Nephron (organoid): ENCODE data around the gene WFDC12.
"Not testable (repeated sequence)": the region's sequence is repeated elsewhere in the genome, so short reads cannot be mapped to it uniquely, and the experiment has no call there.

ENCODE experiments used
- H3K27ac Mint-ChIP-seq, 3 experiments: 2 replicates each; pipeline ENCODE4 v1.8.0; 2020; ENCODE audit warnings: mixed read lengths in 3 of 3, mild to moderate bottlenecking in 2 of 3, moderate library complexity in 1 of 3
- H3K27me3 Mint-ChIP-seq: 2 replicates; pipeline ENCODE4 v1.8.0; 2021; ENCODE audit warnings: low read depth, mild to moderate bottlenecking, moderate library complexity, mixed read lengths
- H3K36me3 Mint-ChIP-seq: 2 replicates; pipeline ENCODE4 v1.8.0; 2020; ENCODE audit warnings: low read depth, mixed read lengths
- H3K4me1 Mint-ChIP-seq: 2 replicates; pipeline ENCODE4 v1.8.0; 2020; ENCODE audit warnings: mixed read lengths
- H3K4me3 Mint-ChIP-seq, 3 experiments: 2 replicates each; pipeline ENCODE4 v1.8.0; 2020; ENCODE audit warnings: mild to moderate bottlenecking in 3 of 3, mixed read lengths in 3 of 3, moderate library complexity in 2 of 3
- H3K9me3 Mint-ChIP-seq: 2 replicates; pipeline ENCODE4 v1.8.0; 2020; ENCODE audit warnings: mixed read lengths
- TF ChIP-seq, protein P1 (sequence below), 3 experiments: fragments of 200-600 bp; sonication (generic); IDR thresholded peaks; one replicate each; pipeline ENCODE4 v1.5.0; 2021; ENCODE audit warnings: antibody characterized with exemption in 3 of 3; ENCODE audit not compliant: unreplicated experiment in 3 of 3

The WFDC12 gene

GRCh38 chr20:45154183-45154582 is 29.9 kb upstream of the WFDC12 start:
- peaks cover 22% of the 10 kb centered on the region for H3K27me3 Mint-ChIP-seq
- no peaks in the 10 kb centered on the region for H3K4me1 Mint-ChIP-seq
- no peak overlapping the region for H3K27ac Mint-ChIP-seq
- H3K36me3 Mint-ChIP-seq, result no peaks in the 10 kb centered on the region
- no peak overlapping the region for H3K4me3 Mint-ChIP-seq
- H3K9me3 Mint-ChIP-seq, result peaks cover 20% of the 10 kb centered on the region
- TF ChIP-seq, protein P1, sequence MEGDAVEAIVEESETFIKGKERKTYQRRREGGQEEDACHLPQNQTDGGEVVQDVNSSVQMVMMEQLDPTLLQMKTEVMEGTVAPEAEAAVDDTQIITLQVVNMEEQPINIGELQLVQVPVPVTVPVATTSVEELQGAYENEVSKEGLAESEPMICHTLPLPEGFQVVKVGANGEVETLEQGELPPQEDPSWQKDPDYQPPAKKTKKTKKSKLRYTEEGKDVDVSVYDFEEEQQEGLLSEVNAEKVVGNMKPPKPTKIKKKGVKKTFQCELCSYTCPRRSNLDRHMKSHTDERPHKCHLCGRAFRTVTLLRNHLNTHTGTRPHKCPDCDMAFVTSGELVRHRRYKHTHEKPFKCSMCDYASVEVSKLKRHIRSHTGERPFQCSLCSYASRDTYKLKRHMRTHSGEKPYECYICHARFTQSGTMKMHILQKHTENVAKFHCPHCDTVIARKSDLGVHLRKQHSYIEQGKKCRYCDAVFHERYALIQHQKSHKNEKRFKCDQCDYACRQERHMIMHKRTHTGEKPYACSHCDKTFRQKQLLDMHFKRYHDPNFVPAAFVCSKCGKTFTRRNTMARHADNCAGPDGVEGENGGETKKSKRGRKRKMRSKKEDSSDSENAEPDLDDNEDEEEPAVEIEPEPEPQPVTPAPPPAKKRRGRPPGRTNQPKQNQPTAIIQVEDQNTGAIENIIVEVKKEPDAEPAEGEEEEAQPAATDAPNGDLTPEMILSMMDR (IDR thresholded peaks at IDR 0.05; ENCODE audit: unreplicated experiment in 3 of 3), result no peak

DNA sequence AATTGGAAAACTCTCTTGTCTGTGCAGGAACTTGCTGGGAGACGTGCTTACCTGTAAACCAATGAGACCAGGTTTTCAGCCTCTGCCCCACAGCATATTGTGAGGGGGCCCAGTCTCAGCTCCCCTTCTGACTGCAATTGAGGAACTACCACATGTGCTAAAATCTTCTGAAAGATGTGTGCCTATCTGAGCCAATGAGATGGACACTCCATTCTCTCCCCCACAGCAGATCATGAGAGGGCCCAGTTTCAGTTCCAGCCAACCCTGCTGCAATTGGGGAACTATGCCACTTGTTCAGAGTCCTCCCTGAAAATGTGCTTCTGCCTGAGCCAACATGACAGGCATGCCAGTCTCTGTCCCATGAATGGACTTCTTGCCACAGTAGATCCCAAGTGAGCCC is 29.5 kb upstream of the WFDC12 start:
- Mint-ChIP-seq H3K36me3 (no peaks in the 10 kb centered on the region), H3K27ac (no peak overlapping the region), H3K4me3 (no peak overlapping the region), H3K27me3 (peaks cover 24% of the 10 kb centered on the region), H3K9me3 (peaks cover 15% of the 10 kb centered on the region), H3K4me1 (no peaks in the 10 kb centered on the region)
- TF ChIP-seq, protein P1 (IDR thresholded peaks at IDR 0.05; ENCODE audit: unreplicated experiment in 3 of 3), result no peak

- Mint-ChIP-seq H3K4me3 (no peak overlapping the region), H3K4me1 (no peaks in the 10 kb centered on the region), H3K27ac (no peak overlapping the region), H3K27me3 (peaks cover 28% of the 10 kb centered on the region), H3K36me3 (no peaks in the 10 kb centered on the region), H3K9me3 (peaks cover 9% of the 10 kb centered on the region)
- TF ChIP-seq, protein P1 (IDR thresholded peaks at IDR 0.05; ENCODE audit: unreplicated experiment in 3 of 3), result no peak
Observed at GRCh38 chr20:45153147-45153546, 28.9 kb upstream of the WFDC12 start.

- Mint-ChIP-seq H3K9me3 (peaks cover 8% of the 10 kb centered on the region), H3K4me3 (no peak overlapping the region), H3K4me1 (no peaks in the 10 kb centered on the region), H3K36me3 (no peaks in the 10 kb centered on the region), H3K27ac (no peak overlapping the region), H3K27me3 (peaks cover 32% of the 10 kb centered on the region)
- TF ChIP-seq, protein P1 (IDR thresholded peaks at IDR 0.05; ENCODE audit: unreplicated experiment in 3 of 3), result no peak
Observed at GRCh38 chr20:45152405-45152804, 28.1 kb upstream of the WFDC12 start.

GRCh38 chr20:45149062-45149461 is 24.8 kb upstream of the WFDC12 start:
- H3K9me3 Mint-ChIP-seq, result no peaks in the 10 kb centered on the region
- peaks cover 43% of the 10 kb centered on the region for H3K27me3 Mint-ChIP-seq
- H3K4me1 Mint-ChIP-seq, result no peaks in the 10 kb centered on the region
- TF ChIP-seq, protein P1 (IDR thresholded peaks at IDR 0.05; ENCODE audit: unreplicated experiment in 3 of 3), result no peak
- H3K27ac Mint-ChIP-seq, result no peak overlapping the region
- H3K36me3 Mint-ChIP-seq, result no peaks in the 10 kb centered on the region
- H3K4me3 Mint-ChIP-seq, result no peak overlapping the region

GRCh38 chr20:45140836-45141235 is 16.6 kb upstream of the WFDC12 start:
- no peaks in the 10 kb centered on the region for H3K36me3 Mint-ChIP-seq
- TF ChIP-seq, protein P1 (IDR thresholded peaks at IDR 0.05; ENCODE audit: unreplicated experiment in 3 of 3), result no peak
- H3K9me3 Mint-ChIP-seq, result no peaks in the 10 kb centered on the region

DNA sequence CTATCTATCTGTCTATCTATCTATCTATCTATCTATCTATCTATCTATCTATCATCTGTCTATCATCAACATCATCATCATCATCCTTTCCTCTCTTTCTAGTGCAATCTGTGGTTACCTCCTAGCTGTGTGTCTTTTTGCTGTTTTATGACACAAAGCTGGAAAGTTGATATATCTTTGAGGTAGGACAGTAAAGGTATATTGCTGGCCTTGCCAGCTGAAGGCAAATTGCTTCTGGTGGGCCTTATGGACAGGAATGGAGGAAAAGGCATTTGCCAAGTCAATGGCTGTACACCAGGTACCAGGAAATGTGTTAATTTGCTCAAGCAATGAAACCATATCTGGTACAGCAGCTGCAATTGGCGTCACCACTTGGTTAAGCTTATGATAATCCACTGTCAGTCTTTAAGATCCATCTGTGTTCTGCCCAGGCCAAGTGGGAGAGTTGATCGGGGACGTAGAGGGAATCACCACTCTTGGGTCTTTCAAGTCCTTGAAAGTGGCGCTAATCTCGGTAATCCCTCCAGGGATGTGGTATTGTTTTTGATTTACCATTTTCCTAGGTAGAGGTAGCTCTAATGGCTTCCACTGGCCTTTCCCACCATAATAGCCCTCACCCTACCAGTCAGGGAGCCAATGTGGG is 15.6 kb upstream of the WFDC12 start:
- H3K27me3 Mint-ChIP-seq, result peaks cover 14% of the 10 kb centered on the region
- not testable (repeated sequence) for H3K4me1 Mint-ChIP-seq, H3K36me3 Mint-ChIP-seq, H3K27ac Mint-ChIP-seq, H3K4me3 Mint-ChIP-seq, H3K9me3 Mint-ChIP-seq

More at GRCh38 chr20:45140836-45141235, 16.6 kb upstream of the WFDC12 start:
- H3K4me1 Mint-ChIP-seq, result no peaks in the 10 kb centered on the region
- peaks cover 21% of the 10 kb centered on the region for H3K27me3 Mint-ChIP-seq
- H3K27ac Mint-ChIP-seq, result no peak overlapping the region
- H3K4me3 Mint-ChIP-seq, result no peak overlapping the region
